HG02973 (cell line): ENCODE results near the gene MBP.

Experiments used
- ATAC-seq: cut with Tn5 transposase; IDR thresholded peaks from one replicate; pipeline ENCODE4 v1.9.1; 2021; ENCODE audit warnings: moderate library complexity; ENCODE audit not compliant: unreplicated experiment

MBP gene

DNA sequence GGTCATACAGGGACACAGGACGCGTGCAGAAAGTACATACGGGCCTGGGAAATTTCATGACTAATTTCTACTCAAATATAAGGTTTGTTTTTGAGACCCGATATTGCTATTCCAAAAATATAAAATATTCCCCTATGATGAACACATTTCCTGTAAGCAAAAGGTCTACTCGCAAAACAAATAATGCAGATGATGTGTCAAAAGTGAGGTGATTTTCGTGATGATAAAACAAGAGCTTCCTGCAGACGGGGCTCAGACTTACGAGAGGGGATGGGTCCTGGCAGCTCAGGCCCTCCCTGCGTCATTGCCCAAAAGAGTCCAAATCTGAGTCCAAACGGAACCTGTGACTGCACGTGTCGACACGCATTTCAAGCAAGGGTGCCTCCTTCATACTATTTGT, 62.7 kb downstream of the MBP start:
- no peak for ATAC-seq

DNA sequence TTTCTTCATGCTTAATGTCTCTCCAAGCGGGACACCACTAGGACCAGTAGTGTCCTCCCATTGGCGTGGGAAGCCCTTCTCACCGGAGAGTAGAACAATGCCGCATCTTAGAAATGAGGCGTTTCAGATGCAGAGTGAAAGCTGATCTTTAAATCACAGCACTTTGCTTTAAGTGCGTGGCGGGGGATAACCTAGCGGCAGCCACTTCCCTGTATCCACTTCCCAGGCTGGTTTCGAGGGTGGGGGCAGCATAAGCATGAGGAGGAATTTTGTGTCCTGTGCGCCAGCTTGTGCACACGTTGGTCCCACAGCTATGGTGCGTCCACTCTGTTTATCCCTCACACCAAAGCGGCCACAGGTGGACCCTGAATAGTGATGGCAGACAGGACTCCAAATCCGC, 63.1 kb downstream of the MBP start:
- ATAC-seq = no peak

DNA sequence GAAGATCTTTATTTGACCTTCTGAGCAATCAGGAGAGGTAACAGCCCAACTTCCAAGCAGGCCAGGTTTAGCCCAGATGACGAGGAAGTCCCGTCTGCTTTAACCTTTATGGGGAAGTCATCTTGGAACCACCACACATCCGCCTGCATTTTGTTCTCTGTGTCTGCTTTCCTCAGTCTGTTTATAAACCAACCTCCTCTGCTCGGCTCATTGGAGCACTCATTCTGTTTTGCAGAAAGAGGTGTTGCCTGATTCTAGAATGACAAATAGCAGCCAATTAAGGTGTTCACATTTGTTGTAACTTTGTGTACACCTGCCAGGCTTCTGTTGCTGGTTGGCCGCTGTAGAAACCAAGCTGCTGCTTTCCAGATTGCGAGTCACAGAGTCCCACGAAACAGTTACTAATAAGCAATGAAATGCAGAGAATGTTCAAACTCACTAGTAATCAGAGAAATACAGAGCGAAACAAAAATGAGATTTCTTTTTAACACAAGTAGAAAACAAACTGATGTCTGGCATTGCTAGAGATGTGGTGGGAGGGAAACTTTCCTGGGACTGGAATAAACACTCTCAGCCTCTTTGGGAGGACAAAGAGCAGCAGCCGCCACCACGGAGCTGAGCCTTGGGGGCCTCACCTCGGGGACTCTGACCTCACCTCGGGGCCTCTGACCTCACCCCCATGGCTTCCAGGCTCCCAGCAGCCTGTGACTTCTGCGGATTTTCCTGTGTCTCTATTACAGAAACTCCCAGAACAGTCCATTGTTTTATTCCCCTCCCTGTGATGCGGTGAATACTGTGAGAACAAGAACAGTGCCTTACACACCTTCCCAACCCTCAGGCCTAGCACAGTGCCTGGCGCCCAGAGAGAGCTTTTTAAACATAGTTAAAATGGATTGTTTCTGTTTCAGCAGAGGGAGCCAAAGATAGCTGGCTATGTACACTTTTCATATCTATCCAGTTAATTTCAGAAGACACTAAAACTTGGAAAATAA, 64.0 kb downstream of the MBP start:
- peak; percentile 37 for ATAC-seq

DNA sequence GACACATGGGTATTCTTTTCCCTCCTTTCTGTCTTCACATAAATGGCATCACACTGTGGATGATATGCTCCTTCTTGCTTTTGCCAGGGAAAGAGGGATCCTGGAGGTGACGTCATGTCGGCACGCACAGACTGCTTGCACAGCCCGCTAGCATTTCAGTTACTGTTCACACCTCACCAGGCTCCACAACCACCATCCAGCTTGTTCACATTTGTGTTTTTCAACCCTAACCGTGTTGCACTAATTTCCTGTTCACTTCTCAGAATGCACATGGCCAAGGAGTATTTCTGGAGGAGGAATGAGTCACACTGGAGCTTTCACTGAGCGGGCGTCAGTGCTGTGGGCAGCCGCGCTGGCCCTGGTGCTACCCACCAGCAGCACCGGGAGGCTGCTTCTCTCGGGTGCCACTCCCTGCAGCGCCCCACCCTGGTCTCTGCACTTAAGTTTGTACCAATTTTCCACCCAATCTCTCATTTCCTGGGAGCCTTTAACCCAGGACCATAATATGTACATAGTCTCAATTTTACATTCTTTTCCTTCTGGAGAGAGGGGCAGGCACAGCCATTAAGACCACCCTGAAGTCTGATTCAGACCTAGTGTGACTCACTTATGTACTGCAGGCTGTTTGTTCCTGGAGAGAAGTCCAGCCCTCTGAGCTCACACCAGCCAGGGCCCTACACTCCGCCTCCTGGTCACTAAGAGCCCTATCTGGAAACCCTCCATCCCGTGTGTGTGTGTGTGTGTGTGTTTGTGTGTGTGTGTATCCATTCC, 65.1 kb downstream of the MBP start:
- peak; percentile 36 for ATAC-seq

DNA sequence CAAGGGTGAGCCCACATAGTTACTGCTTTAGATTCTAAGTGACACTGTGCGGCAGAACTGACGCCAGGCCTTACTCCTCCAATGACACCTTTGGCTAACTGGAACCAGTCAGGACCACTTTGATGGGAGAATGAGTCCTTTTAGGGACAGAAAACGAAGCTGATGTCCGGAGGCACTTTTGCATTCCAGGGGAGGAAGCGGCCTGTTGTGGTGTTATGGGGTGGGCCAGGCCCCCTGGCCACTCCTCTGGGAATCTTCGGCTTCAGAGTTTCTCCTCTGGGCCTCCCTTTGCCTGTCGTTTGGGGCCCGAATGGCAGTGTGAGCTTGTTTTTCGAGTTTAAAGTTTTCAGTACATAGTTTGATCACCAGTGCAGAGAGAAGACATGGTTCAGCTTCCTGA, 65.9 kb downstream of the MBP start:
- no peak for ATAC-seq

DNA sequence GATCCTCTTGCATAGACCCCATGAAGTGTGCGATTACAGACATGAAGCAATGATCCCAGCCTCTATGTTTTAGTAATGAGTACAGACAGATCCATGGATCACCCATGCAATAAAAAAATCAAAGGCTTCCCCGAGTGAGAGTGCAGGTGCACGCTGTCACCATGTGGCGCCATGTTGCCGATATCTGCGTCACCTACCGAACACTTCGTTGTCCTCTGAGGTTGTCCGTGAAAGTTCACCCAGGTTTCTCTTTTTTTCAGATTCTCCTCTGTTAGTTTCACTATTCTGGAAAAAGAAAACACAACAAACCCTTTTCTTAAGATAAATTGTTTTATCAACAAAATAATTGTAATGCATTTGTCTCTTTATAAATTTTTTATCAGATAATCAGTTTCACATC, 66.5 kb downstream of the MBP start:
- ATAC-seq = no peak

DNA sequence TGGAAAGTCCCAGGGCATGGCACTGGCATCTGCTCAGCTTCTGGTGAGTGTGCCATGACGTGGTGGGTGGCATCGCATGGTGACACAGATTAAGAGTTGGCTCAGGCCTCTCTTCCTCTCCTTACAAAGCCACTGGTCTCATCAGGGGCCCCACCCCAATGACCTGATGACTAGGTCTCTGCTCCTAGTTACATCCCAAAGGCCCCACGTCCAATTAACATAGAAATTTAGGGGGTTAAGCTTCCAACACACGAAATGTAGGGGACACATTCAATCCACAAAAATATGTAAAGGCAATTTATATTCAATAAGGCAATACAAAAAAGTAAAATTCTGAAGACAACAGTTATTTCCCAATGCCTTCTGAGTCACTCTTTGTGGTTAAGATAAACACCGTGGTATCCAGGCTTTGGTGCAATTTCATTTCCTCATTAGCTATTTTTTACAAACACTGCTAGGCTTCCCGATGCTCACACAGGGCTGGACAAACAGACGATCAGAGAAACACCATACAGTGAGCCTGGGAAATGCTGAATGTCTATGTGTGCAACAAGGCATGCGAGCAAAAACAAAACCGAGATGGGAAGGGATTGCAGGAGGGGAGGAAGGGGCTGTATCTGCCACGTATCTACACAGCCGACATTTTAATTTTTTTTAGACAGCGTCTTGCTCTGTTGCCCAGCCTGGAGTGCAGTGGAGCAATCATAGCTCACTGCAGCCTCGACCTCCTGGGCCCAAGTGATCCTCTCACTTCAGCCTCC, 67.2 kb downstream of the MBP start:
- ATAC-seq = peak; percentile 22

DNA sequence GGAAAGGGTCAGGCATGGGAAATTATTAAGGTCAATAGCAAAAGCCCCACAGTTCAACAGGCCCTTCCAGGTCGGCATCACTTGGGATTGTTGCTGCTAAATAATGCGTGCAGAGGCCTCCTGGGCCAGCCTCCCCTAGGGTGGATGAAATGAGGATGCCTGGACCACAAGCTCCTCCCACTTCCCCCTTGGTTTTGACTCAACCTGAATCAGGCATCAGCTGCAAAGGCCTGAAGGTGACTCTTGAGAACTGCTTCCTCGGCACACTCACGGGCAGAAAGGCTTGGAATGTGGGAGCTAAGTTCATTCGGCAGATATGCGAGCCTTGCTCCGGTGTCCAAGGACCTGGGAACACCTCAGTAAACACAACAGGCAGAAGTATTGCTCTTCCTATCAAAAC, 69.3 kb downstream of the MBP start:
- ATAC-seq = peak; percentile 41

DNA sequence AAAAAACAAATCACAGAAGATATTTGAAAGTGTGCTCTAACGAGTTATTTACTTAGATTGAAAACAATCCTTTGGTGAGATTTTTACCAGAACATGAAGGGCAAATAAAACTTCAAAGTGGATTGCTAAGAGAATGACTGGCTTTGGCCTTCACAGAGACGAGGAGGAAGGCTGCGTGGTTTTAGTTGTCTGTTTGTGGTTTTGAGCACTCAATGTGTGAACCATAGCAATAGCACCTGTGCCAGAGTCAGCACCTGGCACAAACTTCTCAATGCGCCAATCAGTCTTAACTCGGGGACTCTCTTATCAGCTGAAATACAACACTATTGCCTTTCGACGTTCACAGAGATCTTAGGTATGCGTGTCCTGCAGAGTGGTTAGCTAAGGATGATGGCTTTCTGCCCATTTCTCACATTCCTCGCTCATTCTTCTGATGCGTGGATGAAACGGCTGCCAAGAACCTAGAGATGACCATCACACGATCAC, 70.0 kb downstream of the MBP start:
- peak; percentile 51 for ATAC-seq

DNA sequence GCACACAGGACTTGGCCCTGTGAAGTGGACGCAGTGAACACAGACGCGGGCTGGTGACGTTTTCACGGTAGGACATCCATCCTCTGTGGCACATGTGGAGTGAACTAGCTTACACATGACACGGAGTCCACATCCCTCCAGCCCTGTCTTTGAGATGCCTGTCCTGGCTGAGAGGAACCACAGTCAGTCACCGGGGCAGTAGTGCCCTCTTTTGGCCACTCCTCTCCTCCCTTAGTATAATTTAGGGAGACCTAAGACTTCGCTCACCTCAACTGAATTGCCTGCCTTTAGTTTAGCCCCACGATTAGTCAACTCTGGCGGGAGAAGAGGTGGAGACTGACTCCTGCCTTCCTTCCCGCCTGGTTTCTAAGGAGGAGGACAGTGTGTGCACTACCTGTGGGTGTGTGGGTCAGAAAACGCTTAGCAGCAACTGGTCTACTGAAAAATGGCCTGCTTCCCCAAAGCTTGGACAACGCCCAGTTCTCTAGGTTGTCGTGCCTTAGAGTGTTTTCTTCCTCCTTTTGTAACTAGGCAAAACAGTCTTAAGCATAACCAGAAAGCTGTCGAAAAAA, 70.6 kb downstream of the MBP start:
- ATAC-seq = peak; percentile 37

DNA sequence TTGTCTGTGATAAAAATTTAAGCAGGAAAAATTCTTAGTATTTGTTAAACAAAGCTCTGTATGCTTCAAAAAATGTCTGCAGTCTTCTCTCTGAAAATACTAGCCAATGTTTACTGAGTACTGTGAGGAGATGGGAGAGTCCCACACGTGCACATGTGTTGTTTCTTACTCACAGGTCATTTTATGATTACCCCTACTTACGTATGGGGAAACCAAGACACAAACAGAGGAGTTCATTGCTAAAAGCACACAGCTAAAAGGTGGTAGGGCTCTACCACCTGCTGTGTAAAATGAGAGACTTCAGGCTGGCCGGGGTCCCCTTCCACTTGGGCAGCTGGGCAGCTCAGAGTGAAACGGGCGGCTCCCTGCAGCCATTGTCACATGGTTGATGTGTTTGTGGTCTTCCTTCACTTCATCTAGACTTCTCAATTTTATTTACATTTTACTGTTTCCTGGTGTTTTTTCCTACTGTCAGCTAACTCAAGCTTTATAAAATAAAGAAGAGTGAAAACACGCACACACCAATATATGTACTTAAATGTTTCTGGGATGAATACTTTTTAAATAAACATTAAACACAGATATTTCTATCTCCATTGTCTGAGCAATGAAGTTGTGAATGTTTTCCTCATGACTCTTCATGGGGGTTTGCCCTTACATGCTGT, 71.2 kb downstream of the MBP start:
- no peak for ATAC-seq

DNA sequence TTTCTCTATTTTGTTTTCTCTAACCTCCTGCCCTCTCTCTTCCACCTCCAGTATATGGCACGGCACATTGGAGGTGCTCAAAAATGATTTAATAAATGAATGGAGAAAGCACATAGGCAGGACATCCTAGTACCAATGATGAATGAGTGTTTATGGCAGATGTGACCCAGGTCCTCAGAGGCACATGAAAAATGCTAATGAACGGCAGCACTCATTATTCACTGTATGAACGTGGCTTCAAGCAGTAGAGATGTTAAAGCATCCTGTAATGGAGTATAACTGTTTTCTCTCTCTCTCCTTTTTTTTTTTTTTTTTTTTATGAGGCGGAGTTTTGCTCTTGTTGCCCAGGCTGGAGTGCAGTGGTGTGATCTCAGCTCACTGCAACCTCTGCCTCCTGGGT, 72.4 kb downstream of the MBP start:
- ATAC-seq = no peak

DNA sequence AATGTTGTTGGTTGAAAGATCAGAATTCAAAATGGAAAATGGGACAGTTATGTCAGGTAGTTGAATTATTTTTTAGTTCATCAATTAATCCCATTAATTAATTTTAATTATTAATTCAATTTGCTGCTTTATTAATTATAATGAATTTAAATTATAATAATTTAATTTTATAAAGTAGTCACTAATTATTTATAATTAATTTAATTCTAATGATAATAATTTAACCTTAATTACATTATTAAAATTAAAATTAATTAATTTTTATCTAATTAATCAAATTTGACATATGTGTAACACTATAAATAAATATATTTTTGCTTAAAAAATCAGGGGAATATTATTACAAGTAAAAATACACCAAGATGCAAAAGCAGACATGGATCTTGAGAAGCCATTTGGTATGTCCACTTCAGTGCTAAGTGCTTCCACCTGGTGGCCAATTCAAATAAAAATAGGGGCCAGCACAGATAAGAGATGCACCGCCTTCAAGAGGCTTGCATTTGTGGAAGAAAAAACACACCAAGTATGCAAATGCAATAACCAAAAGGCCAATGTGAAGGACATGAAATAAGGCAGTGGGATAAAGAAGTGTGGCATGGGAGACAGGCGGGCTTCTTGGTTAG, 73.2 kb downstream of the MBP start:
- ATAC-seq = no peak

DNA sequence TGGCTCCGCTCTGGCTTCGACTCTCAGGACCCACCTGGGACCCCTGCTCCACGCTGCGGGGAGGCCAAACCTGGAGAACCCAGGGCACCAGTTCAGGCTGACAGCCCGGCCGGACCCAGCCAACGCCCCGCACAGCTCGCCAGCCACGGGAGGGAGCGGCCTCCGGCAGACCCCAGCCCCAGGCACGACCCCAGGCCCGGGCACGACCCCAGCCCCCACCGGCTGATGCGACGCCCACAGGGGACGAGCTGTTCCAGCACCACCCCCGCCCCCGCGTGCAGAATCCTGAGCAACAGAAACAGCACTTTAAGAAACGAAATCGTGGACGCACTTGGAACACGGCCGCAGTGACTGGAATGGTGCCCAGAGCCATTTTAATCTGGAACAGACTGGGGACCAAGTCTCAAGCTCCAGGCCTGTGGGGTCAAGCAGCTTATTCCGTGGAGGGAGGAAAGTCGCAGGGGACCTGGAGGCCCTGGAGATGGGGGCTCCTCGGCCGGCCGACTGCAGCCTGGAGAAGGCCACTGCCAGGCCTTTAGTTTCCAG, 74.2 kb downstream of the MBP start:
- ATAC-seq = no peak

DNA sequence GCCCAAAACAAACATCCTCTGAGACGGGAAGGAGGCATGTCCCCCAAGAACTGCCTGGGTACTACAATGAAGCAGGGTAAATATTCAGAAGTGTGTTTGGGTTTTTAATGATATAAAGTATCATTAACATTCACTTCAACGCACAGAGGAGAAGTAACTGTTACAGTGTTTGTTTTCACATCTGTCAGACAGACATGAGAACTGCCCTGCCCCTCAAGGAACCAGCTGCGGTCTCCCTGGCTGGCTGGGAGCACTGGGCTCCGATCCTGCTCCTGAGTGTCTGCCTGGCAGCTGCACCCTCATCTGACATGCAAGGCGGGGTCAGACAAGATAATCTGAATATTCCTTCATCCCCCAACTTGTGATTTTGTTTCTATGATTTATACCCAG, 75.6 kb downstream of the MBP start:
- ATAC-seq = no peak

DNA sequence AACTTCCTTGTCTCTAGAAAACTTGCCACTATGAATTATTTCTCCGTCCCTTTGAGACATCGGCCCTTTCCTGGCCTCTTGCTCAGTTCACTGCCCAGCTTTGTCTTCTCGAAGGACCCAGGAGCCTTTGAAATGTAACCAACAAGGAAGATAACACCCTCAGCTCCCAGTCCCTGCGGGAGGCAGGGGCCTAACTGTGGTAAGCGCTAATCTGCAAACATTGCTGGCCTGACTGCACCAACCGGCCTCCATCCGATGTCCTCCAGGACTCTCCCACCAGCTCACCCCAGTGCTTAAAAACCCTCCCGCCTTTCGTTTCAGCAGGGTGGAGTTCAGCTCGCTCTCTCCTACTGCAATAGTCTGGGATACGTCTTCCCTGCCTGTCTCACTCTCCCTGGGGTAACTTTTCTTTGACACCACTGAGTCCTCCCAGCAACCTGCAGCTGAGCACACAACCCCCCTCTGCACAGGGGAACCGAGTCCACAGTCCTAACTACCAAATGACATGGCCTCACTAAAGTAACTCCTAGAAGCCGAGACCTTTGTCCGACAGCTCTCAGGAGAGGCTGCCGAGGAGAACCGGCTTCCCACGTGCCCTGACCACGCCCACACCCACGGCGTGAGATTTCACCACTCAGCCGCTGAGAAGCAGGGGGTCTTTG, 76.1 kb downstream of the MBP start:
- no peak for ATAC-seq

DNA sequence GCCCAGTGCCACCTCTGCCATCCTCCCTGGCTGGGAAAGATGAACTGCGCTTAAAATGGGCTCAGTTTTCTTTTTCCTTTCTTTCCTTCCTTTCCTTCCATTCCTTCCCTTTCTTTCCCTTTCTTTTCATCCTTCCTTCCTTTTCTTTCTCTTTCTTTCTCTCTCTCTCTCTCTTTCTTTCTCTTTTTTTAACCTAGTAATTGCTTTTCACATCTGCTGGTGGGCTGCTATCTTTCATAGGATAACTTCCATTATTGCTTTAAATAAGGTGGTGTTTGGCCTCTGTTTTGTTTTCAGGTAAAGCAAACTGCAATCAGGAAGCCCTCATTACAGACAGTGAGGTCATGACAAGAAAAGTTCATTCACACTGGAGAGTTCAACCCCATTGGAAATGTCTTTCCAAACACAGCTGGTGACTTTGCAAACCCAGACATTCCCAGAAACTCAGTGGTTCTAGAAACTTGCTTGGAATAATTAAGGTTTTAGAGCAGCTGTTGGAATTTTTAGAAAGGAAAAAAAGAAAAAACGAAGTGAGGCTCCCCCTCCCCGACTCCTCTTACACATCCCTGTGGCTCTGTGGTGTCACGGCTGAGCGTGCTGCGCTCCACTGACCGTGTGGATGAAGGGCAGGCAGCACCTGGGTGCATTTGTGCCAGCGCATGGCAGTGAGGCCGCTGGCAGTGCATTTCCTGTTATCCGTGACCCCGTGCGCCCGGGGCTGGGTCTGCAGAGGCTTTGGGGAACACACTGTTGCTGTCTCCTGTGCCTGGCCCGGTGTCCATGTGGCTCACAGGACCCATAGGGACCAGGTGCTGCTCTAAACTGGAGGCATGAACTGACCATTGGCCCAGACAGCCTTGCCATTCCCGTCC, 76.9 kb downstream of the MBP start:
- no peak for ATAC-seq
